Hematopoietic multipotent progenitor cell (in vitro differentiated cells): ENCODE results near the gene GM2A. TPM values are rescaled to one million over a fixed set of nuclear protein-coding genes. Genes with fewer than 3 reads are reported as not detected.
A peak's percentile ranks its signal among the peaks of the same experiment; 100 is the strongest.
"Not testable (repeated sequence)": the region's sequence is repeated elsewhere in the genome, so short reads cannot be mapped to it uniquely, and the experiment has no call there.

Source experiments
- DNase-seq, 3 donors: peaks; one replicate each; pipeline ENCODE4 v3.0.0-alpha.2; 2011 to 2015; ENCODE audit warnings: low read depth in 2 of 3, low spot score in 2 of 3
- total RNA-seq: library from RNA; depleted of rRNA; stranded (reverse); fragments of >200 nt; gene quantifications from one replicate; pipeline ENCODE4 v1.2.3, GENCODE V29; 2012

Gene GM2A
- total RNA-seq, 1 donor, result 23.4 TPM

DNA sequence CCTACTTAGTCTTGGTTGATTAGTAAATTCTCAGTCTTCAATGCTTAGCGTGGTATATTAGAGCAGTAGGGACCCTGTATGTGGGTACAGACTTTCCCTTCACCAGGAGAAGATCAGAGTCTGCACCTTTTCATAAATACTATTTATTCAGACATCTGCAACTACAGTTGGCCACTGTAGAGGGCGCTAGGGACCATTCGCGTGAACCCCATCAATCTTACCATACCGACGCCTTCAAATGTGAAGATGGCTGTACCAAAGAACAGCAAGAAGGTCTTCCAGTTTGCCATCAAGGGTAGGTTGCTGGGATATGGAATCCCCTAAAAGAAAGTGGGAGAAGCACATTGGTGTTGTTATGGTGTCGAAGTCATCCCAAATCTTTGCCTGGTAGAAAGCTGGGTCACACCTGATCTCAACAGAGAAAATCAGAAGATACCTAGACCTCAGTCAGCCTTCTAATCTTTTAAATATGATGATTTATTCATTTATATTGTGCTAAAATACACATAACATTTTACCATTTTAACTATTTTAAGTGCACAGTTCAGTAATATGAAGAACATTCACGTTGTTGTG is 31.5 kb downstream of the GM2A start:
- no peak for DNase-seq

DNA sequence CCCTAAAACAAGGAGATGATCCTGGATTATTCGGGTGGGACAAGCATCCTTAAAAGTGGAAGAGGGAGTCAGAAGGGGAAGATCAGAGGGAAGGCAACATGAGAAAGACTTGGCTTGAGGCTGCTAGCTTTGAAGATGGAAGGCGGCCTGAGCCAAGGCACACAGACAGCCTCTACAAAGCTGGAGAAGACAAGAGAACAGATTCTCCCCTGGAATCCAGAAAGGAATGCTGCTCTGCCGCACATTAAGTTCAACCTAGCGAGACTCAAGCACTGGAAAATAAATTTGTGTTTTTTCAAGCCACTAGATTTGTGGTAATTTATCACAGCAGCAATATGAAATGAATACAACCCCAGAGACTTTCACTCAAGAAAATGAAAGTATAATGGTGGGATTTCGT is 32.7 kb downstream of the GM2A start:
- no peak for DNase-seq

DNA sequence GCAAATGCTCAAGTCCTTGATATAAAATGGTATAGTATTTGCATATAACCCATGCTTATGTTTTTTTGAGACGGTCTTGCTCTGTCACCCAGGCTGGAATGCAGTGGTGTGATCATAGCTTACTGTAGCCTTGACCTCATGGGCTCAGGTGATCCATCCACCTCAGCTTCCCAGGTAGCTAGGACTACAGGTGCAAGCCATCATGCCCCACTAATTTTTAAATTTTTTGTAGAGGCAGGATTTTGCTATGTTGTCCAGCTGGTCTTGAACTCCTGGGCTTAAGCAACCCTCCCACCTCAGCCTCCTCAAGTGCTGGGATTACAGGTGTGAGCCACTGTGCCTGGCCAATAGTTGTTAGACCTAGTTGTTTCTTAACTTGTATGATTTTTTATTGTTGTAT is 33.3 kb downstream of the GM2A start:
- no peak for DNase-seq

DNA sequence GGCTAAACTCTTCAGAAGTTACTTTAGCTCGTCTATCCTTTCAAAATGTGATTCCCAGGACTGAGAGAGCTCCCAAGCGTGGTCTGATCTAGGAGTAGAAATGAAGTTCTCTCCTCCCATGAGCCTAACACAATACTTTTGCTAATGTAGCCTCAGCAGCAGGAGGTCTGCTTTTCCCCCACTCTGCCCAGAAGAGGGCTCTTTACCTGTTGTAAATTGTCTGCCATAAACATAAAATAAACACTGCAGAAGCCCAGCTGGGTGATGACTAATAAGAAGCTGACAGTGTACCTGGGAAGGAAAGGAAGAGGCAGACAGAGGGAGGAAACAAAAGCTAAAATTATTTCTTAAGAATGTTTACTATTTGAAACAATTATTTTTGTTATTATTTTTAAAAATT is 35.2 kb downstream of the GM2A start:
- DNase-seq, result no peak

DNA sequence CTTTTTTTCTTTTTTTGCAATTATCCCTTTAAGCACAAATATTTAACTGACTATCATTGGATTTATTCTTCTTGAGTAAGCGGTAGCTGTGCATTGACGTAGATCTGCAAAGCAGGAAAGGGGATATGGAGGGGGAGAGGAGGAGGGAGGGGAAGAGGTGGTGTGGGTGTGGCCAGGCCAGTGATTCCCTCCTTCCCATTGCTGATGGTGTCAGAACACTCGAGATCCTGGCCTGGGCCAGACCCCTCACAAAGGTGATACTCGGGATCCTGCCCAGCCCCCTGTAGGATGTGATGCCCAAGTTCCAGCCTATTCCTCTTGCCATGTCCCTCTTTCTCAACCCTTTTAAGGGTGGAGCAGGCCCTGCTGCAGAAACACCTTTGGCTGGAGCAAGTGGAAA is 40.6 kb downstream of the GM2A start:
- DNase-seq, result no peak

DNA sequence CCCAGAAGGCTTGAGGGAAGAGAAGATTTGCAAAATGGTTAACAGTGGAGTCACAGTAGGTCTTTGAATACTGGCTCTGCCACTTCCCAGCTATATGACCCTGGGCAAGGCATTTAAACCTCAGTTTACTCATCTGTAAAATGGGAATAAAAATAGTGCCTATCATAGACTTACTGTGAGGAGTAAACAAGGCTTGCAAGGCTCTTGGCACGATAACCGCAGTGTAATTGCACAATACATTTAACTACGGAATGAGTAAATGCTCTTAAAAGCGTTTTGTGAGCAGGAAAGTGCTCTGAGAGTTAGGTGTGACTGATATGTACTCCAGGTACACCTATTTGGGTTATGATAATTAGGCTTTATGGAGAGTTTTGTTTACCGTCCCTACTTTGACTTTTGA is 42.2 kb downstream of the GM2A start:
- no peak for DNase-seq

DNA sequence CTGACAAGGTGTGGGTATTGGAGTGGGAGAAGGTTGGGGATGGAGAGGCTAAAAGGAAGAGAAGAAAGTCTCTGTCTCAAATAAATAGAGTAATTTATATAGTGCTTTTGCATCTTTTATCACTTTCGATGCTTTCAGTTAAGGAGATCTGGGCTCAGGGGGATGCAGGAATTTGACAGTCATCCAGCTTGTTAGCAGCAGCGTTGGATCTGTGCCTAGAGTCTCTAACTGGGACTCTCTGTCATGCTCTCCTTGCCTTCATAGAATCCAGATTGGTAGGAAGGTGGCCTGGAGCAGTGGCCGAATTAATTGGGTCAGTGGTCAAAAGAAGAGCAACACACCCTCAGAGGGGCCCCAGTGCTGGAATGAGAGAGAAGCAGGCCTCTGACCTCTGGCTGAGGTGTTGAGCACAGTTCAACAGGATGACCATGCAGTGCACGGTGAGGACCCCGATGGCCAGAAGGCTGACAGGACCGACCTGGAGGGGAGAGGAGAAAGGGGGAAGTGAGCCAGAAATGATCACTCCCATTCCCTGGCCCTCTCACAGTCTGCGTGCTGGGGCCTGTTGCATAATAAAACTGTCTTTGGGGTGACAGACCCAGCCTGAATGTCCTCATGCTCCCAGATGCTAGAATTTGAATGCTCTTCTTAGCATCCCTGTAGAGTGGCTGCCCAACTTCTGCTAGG is 42.9 kb downstream of the GM2A start:
- no peak for DNase-seq

DNA sequence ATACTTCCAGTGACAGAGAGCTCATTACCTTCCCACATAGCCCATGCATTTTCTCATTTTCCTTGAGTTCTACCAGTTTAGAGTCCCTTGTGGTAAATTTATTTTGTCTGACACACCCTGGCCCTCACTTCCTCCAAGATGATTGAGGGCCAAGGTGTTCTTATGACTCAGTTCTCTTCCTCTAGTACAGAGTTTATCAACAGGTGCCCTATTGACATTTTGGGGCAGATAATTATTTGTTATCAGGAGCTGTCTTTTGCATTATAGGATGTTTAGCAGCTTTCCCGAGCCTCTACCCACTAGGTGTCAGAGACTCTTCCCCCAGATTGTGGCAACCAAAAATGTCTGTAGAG is 43.5 kb downstream of the GM2A start:
- DNase-seq, result no peak

DNA sequence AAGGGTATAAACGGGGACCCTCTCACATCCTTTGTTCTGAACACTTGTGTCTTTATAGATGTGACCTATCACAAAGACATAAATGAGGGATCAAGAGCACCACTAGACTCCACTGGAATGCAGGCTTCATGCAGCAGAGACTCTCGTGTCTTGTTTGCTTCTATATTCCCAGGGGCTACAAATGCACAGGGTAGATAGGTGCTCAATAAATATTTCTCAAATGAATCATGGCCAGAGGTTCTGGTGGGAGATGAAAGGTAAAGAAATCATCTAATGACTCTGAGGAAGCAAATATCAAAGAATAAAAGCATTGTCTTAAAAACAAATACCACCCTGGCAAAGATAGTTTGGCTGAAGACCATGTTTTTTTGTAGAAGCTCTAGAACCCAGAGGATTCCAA is 44.0 kb downstream of the GM2A start:
- DNase-seq, result no peak

DNA sequence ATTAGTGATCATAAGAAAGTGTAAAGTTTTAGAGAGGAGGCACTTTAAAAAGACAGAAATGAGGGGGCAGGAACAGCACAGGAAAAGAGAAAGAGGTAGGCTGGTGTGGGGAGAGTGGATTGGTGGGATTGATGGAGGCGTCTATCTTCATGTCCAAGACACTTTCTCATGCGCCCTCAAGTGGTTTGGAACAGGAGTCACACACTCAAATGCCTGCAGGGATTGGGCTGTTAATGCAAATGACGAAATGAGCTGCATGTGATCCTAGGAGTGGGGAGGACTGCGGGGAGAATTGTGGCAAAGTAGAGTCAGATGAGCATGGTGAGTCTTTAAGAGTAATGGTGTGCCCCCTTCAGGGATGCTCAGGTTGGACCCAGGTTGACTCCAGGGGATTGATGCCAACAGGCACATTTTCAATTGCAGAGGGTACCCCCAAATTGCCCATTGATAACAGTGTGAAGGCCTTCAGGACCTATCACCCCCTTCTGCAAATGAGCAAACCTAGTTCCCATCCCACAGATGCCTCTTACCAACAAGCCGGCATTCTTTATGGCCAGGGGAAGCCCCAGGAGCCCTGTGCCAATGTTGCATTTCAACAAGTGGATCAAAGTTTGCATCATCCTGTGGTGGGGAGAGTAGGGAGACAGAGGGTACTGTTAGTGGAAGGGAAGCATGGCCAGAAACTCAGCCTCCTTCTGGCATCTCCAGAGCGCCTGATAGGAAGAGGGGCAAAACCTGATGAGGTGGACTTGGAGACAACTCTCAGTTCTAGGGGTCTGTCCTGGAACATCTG is 45.3 kb downstream of the GM2A start:
- DNase-seq, result peak in 2 of 3 donors; percentile 28 to 54

DNA sequence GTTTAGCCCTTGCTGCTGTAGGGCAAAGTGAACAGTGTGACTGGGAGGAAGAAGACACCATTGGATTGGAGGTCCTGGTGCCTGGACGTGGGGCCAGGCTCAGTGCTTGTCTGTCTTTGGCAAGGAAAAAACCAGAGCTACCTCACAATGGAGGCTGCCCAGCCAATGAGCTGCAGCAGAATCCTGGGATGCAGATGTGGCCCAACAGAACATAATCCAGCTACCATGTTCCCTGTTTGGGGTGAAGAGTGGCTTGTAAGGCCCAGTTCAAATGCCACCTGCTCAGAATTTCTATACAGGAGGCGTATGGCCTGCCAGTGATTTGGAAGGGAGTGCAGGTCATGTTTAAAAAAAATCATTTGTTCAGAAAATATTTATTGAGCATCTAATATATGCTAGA is 50.7 kb downstream of the GM2A start, which contains the start of gene SLC36A3:
TSS of gene SLC36A3 (minus strand) at position 101 of the 400 bp plus-strand sequence. CDS start 412 bp downstream, outside the sequence.
- no peak for DNase-seq

DNA sequence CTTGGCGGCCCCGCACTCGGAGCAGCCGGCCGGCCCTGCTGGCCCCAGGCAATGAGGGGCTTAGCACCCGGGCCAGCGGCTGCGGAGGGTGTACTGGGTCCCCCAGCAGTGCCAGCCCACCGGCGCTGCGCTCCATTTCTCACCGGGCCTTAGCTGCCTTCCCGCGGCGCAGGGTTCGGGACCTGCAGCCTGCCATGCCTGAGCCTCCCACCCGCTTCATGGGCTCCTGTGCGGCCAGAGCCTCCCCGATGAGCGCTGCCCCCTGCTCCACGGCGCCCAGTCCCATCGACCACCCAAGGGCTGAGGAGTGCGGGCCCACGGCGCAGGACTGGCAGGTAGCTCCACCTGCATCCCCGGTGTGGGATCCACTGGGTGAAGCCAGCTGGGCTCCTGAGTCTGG is 56.3 kb downstream of the GM2A start:
- not testable (repeated sequence) for DNase-seq

DNA sequence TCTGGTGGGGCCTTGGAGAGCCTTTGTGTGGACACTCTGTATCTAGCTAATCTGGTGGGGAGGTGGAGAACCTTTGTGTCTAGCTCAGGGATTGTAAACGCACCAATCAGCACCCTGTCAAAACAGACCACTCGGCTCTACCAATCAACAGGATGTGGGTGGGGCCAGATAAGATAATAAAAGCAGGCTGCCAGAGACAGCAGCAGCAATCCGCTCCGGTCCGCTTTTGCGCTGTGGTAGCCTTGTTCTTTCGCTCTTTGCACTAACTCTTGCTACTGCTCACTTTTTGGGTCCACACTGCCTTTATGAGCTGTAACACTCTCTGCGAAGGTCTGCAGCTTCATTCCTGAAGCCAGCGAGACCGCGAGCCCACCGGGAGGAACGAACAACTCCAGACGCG is 56.8 kb downstream of the GM2A start:
- DNase-seq, result not testable (repeated sequence)

DNA sequence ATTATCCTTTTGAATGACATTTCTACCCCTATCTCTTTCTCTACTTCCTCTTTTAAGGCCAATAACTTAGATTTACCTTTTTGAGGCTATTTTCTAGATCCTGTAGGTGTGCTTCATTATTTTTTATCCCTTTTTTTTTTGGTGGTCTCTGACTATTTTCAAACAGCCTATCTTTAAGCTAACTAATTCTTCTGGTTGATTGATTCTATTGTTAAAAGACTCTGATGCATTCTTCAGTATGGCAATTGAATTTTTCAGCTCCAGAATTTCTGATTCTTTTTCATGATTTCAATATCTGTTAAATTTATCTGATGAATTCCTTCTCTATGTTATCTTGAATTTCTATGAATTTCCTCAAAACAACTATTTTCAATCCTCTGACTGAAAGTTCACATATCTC is 57.9 kb downstream of the GM2A start:
- no peak for DNase-seq

DNA sequence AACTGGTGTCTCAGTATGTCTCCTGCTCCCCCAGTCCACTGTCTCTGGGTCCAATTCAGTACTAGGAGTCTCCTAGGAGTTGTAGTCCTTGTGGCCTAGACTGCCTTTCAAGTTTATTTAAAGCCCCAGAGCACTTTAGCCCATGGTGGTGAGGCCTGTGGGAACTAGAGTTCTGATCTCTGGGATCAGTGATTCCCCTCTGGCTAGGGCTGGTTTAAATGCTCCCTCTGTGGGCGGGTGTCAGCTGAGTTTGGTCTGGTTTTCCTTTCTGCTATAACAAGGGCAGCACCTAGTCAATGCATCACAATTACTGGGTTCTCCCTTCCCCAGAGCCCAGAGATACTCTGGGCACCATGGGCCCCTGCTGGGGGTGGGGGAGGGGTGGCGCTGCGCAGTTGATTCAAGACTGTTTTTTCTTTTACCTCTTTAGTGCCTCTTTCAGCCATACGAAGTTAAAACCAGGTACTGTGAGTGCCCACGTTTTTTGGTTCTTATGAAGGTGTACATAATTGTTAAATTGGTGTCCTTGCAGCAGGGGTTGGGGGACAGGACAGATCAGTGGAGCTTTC is 59.9 kb downstream of the GM2A start:
- no peak for DNase-seq

DNA sequence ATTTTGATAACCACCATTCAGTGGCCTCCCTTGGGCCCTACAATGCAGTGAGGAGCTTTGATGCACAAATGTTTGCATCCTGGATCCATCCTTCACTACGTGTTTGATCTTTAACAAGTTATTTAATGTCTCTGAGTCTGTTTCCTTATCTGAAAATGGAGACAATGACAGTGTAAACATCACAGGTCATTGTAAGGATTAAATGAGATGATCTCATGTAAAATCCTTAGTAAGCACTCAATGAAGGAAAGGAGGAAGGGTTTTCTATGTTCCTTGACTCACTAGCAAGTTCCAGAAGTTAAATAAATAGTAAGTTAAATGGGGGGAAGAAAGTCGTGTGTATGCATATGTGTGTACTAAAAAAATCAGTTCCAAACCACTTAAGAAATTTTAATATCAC is 60.4 kb downstream of the GM2A start:
- no peak for DNase-seq

DNA sequence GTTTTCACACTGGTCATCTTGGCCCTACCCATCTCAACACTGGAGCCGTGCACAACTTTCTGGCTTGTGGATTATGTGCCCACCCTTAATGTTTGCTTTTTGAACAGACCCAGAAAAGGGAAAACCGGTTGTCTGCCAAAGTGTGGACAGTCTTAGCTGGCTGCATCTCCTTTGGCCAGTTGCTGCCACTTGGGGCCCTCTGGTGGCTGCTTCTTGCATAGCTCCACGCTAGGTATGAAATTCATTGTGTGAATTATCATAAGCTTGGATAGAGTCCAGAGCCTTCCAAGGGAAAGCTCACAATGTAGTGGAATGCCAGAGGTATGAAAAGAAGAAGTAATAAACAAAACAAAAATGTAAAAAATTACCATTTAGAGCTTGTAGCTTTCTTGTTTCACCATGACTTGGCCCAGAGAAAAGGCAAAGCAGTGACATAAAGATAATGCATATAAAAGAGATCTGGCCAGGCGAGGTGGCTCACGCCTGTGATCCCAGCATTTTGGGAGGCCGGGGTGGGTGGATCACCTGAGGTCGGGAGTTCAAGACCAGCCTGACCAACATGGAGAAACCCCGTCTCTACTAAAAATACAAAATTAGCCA is 63.1 kb downstream of the GM2A start:
- peak in 2 of 3 donors; percentile 31 to 56 for DNase-seq

DNA sequence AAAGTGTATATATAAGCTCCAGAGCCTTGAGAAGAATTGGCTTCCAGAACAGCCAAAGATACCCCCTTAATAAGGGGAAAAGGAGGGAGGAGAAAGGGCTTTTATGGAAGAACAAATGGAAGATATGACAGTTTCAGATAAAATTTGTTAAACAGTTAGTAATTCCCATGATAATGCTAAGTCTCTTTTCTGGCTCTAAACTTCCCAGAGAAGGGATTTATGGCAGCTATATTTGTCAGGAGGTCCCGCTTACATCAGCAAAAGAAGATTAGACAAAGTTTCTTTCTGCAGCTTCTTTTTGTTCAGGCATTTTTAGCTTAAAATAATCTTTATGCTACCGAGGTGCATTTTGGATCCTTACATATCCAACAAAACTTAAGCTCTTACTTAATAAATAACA is 64.9 kb downstream of the GM2A start:
- DNase-seq, result no peak

DNA sequence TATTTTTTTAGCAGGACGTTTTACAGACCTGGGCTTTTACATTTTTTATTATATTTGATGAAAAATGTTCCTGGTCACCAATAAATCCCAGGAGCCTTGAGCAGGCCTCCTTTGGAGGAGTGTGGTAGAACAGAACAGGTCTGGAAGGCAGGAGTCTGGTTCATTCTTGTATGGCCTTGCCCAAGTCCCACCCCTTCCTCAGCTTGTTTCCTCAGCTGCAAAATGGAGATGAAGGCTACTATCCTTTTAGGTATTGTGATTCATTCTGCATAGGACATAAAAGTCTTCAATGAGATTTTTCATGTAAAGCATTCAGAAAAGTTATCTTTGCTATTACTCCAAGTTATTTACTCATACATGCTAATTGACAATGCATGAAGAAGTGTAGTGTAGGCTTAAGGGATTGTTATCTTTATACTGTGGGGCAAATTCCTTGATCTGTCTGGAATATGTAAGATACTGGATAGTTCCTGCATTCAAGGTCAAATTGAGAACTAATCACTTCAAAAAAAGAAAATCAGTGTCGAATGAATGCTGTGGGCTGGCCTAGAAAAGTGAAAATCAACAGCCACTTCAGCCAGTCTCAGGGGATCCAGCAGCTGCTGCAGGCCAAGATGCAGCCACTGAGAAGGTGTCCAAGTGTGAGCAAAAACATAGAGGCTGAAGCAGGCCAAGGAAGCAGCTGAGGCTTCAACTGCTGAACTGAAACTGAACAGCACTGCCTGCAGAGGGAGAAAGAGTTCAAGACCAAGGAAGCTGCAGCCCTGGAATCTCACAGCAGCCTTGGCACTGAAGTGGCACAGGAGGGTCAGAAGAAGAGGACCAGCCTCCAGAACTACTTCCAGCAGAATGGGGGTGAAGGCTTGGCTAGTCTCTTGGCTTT is 66.1 kb downstream of the GM2A start:
- peak in 2 of 3 donors; percentile 5 to 10 for DNase-seq
